ENCODE measurements around the gene ZFHX2. TPM values are rescaled to one million over a fixed set of nuclear protein-coding genes. Genes with fewer than 3 reads are reported as not detected.

The ZFHX2 gene
- total RNA-seq, 1 donor from 2014 or later = 16.4 TPM

DNA sequence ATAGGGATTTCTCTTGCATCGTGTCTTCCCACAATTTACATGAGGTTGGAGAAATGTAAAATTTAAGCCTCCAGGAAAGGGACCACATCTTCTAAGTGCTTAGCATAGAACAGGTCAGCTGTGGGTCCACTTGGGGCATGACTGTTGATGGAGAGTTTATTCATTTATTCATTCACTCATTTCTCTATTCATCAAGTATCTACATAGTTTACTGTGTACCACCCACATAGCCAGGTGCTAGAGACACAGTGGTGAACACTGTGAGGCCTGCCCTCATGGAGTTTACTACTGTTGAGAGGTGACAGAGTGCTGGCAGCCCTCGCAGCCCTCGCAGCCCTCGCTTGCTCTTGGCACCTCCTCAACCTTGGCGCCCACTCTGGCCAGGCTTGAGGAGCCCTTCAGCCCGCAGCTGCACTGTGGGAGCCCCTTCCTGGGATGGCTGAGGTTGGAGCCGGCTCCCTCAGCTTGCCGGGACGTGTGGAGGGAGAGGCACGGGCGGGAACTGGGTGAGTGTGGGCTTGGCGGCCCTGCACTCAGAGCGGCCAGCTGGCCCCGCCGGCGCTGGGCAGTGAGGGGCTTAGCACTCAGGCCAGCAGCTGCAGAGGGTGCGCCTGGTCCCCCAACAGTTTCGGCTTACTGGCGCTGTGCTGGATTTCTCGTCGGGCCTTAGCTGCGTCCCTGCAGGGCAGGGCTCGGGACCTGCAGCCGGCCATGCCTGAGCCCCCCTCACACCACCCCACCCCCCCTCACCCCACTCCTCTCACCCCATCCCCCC, 28.8 kb upstream of the ZFHX2 start:
- H3K9me3 Mint-ChIP-seq (ENCODE audit: low read depth) = no peaks in the 10 kb centered on the region
- H3K36me3 Mint-ChIP-seq (ENCODE audit: insufficient read depth) = no peaks in the 10 kb centered on the region
- no peak for DNase-seq (ENCODE audit: low spot score, unreplicated experiment)
- no peak overlapping the region for H3K4me3 Mint-ChIP-seq (ENCODE audit: low read depth)
- H3K27me3 Mint-ChIP-seq = peaks cover 51% of the 10 kb centered on the region
- peaks cover 2% of the 10 kb centered on the region for H3K4me1 Mint-ChIP-seq (ENCODE audit: low read depth)
- no peak overlapping the region for H3K27ac Mint-ChIP-seq
- TF ChIP-seq, protein P1, sequence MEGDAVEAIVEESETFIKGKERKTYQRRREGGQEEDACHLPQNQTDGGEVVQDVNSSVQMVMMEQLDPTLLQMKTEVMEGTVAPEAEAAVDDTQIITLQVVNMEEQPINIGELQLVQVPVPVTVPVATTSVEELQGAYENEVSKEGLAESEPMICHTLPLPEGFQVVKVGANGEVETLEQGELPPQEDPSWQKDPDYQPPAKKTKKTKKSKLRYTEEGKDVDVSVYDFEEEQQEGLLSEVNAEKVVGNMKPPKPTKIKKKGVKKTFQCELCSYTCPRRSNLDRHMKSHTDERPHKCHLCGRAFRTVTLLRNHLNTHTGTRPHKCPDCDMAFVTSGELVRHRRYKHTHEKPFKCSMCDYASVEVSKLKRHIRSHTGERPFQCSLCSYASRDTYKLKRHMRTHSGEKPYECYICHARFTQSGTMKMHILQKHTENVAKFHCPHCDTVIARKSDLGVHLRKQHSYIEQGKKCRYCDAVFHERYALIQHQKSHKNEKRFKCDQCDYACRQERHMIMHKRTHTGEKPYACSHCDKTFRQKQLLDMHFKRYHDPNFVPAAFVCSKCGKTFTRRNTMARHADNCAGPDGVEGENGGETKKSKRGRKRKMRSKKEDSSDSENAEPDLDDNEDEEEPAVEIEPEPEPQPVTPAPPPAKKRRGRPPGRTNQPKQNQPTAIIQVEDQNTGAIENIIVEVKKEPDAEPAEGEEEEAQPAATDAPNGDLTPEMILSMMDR (IDR thresholded peaks at IDR 0.05; ENCODE audit: unreplicated experiment) = no peak

DNA sequence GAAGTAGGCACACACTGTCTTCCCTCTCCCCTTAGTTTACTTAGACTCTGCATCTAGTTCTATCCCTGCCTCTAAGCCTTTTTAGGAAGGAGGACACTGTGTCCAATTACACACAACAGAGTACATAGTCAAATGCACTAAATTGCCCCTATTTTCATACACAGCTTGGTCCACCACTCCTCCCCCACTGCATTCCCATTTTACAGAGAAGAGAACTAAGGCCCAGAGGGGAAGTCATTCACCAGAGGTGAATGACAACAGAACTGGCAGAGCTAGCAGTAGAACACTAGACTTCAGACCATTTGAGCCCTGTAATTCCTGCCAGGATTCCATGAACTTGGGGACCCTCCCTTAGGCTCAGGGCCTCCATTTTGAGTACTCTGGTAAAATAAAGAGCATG, 28.2 kb upstream of the ZFHX2 start:
- Mint-ChIP-seq H3K4me1 (ENCODE audit: low read depth) (peaks cover 2% of the 10 kb centered on the region), H3K36me3 (ENCODE audit: insufficient read depth) (no peaks in the 10 kb centered on the region), H3K27me3 (peaks cover 57% of the 10 kb centered on the region), H3K9me3 (ENCODE audit: low read depth) (no peaks in the 10 kb centered on the region), H3K4me3 (ENCODE audit: low read depth) (no peak overlapping the region), H3K27ac (no peak overlapping the region)
- DNase-seq (ENCODE audit: low spot score, unreplicated experiment) = no peak
- TF ChIP-seq, protein P1 (IDR thresholded peaks at IDR 0.05; ENCODE audit: unreplicated experiment) = no peak

GRCh38 chr14:23579311-23579630, 27.7 kb upstream of the ZFHX2 start:
- H3K27ac Mint-ChIP-seq = no peak overlapping the region
- no peak overlapping the region for H3K4me3 Mint-ChIP-seq (ENCODE audit: low read depth)
- H3K27me3 Mint-ChIP-seq = peaks cover 61% of the 10 kb centered on the region
- TF ChIP-seq, protein P1 (IDR thresholded peaks at IDR 0.05; ENCODE audit: unreplicated experiment) = no peak
- no peak for DNase-seq (ENCODE audit: low spot score, unreplicated experiment)
- peaks cover 2% of the 10 kb centered on the region for H3K4me1 Mint-ChIP-seq (ENCODE audit: low read depth)
- no peaks in the 10 kb centered on the region for H3K9me3 Mint-ChIP-seq (ENCODE audit: low read depth)
- no peaks in the 10 kb centered on the region for H3K36me3 Mint-ChIP-seq (ENCODE audit: insufficient read depth)

GRCh38 chr14:23578560-23579310, 27.2 kb upstream of the ZFHX2 start, which contains the start of gene JPH4:
JPH4 (minus strand) TSS chr14:23578790; CDS start chr14:23577453, 1,337 bp downstream.
- Mint-ChIP-seq H3K4me1 (ENCODE audit: low read depth) (peaks cover 2% of the 10 kb centered on the region), H3K27me3 (peaks cover 65% of the 10 kb centered on the region), H3K9me3 (ENCODE audit: low read depth) (no peaks in the 10 kb centered on the region), H3K36me3 (ENCODE audit: insufficient read depth) (no peaks in the 10 kb centered on the region), H3K27ac (no peak within 1 kb of the TSS), H3K4me3 (ENCODE audit: low read depth) (no peak within 1 kb of the TSS)
- DNase-seq (ENCODE audit: low spot score, unreplicated experiment) = no peak
- TF ChIP-seq, protein P1 (IDR thresholded peaks at IDR 0.05; ENCODE audit: unreplicated experiment) = no peak

- Mint-ChIP-seq H3K27me3 (peaks cover 72% of the 10 kb centered on the region), H3K4me1 (ENCODE audit: low read depth) (peaks cover 2% of the 10 kb centered on the region), H3K27ac (no peak overlapping the region), H3K4me3 (ENCODE audit: low read depth) (no peak overlapping the region), H3K36me3 (ENCODE audit: insufficient read depth) (no peaks in the 10 kb centered on the region), H3K9me3 (ENCODE audit: low read depth) (no peaks in the 10 kb centered on the region)
- TF ChIP-seq, protein P1 (IDR thresholded peaks at IDR 0.05; ENCODE audit: unreplicated experiment) = no peak
- DNase-seq (ENCODE audit: low spot score, unreplicated experiment) = no peak
Observed at GRCh38 chr14:23577710-23578392, 26.3 kb upstream of the ZFHX2 start.

Data from progenitor cell of endocrine pancreas (in vitro differentiated cells).